Caco-2 (cell line): ENCODE data around the gene RPGRIP1. TPM values are rescaled to one million over a fixed set of nuclear protein-coding genes. Genes with fewer than 3 reads are reported as not detected.

Source experiments
- Bru-seq: library from RNA; stranded (reverse); fragments of 400-500 nt; gene quantifications from one replicate; lab custom pipeline; 2021; lab: Mats Ljungman, UMichigan
- BruChase-seq, 2 experiments: library from RNA; stranded (reverse); fragments of 400-500 nt; gene quantifications; one replicate each; lab custom pipeline; 2021; lab: Mats Ljungman, UMichigan
- BruUV-seq: library from RNA; stranded (reverse); fragments of 400-500 nt; replicated peaks from 2 replicates; lab custom pipeline; 2021; lab: Mats Ljungman, UMichigan
- CTCF ChIA-PET: fragments of 300-600 bp; sonication (Branson Sonifier 250); formaldehyde crosslinking; loops from one replicate; lab custom pipeline; 2022; ENCODE audit warnings: antibody characterized with exemption; lab: Charles Lee
- POLR2A ChIA-PET: fragments of 300-600 bp; sonication (Branson Sonifier 250); formaldehyde crosslinking; loops from one replicate; lab custom pipeline; 2022; ENCODE audit warnings: antibody characterized with exemption; lab: Charles Lee
- DNase-seq, 2 experiments: peaks; one replicate each; pipeline versions ENCODE4 v3.0.0 to v3.0.0-alpha.2; 2020 to 2022
- H3K27me3 ChIP-seq: replicated peaks from 2 replicates; pipeline ENCODE4 v1.6.0; 2011; ENCODE audit warnings: low read length; ENCODE audit not compliant: control insufficient read depth, insufficient read depth
- H3K36me3 ChIP-seq: 2 replicates; pipeline ENCODE4 v1.5.1; 2011; ENCODE audit warnings: low read length; ENCODE audit not compliant: control insufficient read depth, insufficient read depth
- H3K4me1 ChIP-seq: fragments of 250-450 bp; sonication (Bioruptor Pico); 2 replicates; pipeline ENCODE4 v1.5.1; 2020; ENCODE audit warnings: mild to moderate bottlenecking
- H3K4me3 ChIP-seq: 2 replicates; pipeline ENCODE4 v1.5.1; 2011; ENCODE audit warnings: low read depth, mild to moderate bottlenecking, control low read depth, low read length
- H3K9me3 ChIP-seq: fragments of 250-450 bp; sonication (Bioruptor Pico); 2 replicates; pipeline ENCODE4 v1.5.1; 2020; ENCODE audit warnings: mild to moderate bottlenecking, moderate library complexity
- H3K27ac Mint-ChIP-seq: one replicate; pipeline ENCODE4 v1.8.0; 2022; ENCODE audit warnings: mixed read lengths; ENCODE audit not compliant: unreplicated experiment
- H3K27me3 Mint-ChIP-seq: one replicate; pipeline ENCODE4 v1.8.0; 2022; ENCODE audit warnings: mixed read lengths; ENCODE audit not compliant: insufficient read depth, unreplicated experiment
- H3K36me3 Mint-ChIP-seq: one replicate; pipeline ENCODE4 v1.8.0; 2022; ENCODE audit warnings: mild to moderate bottlenecking, mixed read lengths; ENCODE audit not compliant: insufficient read depth, unreplicated experiment
- H3K4me1 Mint-ChIP-seq: one replicate; pipeline ENCODE4 v1.8.0; 2022; ENCODE audit warnings: low read depth, mixed read lengths; ENCODE audit not compliant: unreplicated experiment
- H3K4me3 Mint-ChIP-seq: one replicate; pipeline ENCODE4 v1.8.0; 2022; ENCODE audit warnings: mild to moderate bottlenecking, moderate library complexity, mixed read lengths; ENCODE audit not compliant: unreplicated experiment
- H3K9me3 Mint-ChIP-seq: one replicate; pipeline ENCODE4 v1.8.0; 2022; ENCODE audit warnings: mixed read lengths; ENCODE audit not compliant: unreplicated experiment
- CTCF ChIP-seq, 2 experiments: fragments of 200-600 bp in 1 of 2; IDR thresholded peaks; 1 replicate in 1 of 2; 2 replicates in 1 of 2; pipeline versions ENCODE4 v1.5.1 to v1.8.0; 2011 to 2022; ENCODE audit warnings: antibody characterized with exemption in 1 of 2, control low read depth in 1 of 2, inconsistent platforms in 1 of 2, low read depth in 1 of 2, low read length in 1 of 2, mild to moderate bottlenecking in 1 of 2, moderate library complexity in 1 of 2; ENCODE audit not compliant: insufficient read depth in 1 of 2, severe bottlenecking in 1 of 2, unreplicated experiment in 1 of 2
- intact Hi-C: fragments of 100-400 bp; cut with micrococcal nuclease; formaldehyde crosslinking; loops from one replicate; pipeline ENCODE4 v1.10.0; 2022; ENCODE audit not compliant: unreplicated experiment
- long read RNA-seq: library from polyadenylated mRNA; stranded (forward); transcript quantifications from one replicate; pipeline ENCODE4 v2.0.0, GENCODE V29; 2022
- total RNA-seq: library from RNA; stranded (reverse); gene quantifications from 2 replicates; pipeline ENCODE4 v1.2.3, GENCODE V29; 2022

The RPGRIP1 gene
- total RNA-seq = 0.12 TPM in 1 of 2 replicates, not detected in the other
- percentile 15 among the genes with signal in this experiment for Bru-seq, nascent RNA
- percentile 14 among the genes with signal in this experiment for BruChase-seq, experiment 1, labeled RNA remaining after a 2-hour chase
- BruChase-seq, experiment 2, labeled RNA remaining after a 6-hour chase = percentile 15 among the genes with signal in this experiment
- long read RNA-seq = 0 reads

- H3K9me3 ChIP-seq = no peaks in the 10 kb centered on the region
- Mint-ChIP-seq H3K27ac (no peak within 1 kb of the TSS), H3K36me3 (no peaks in the 10 kb centered on the region), H3K9me3 (no peaks in the 10 kb centered on the region), H3K4me1 (no peaks in the 10 kb centered on the region), H3K27me3 (no peaks in the 10 kb centered on the region), H3K4me3 (no peak within 1 kb of the TSS)
- ChIA-PET CTCF (no interaction called here), POLR2A (no interaction called here)
- DNase-seq = no peak
- H3K27me3 ChIP-seq = no peaks in the 10 kb centered on the region
- intact Hi-C loops = no loop called here
- BruUV-seq = no TSS peak
- TF ChIP-seq CTCF (IDR thresholded peaks at IDR 0.05; ENCODE audit: insufficient read depth in 1 of 2, low read depth in 1 of 2, low read length in 1 of 2, severe bottlenecking in 1 of 2, unreplicated experiment in 1 of 2) = no peak
- H3K4me1 ChIP-seq = no peaks in the 10 kb centered on the region
- no peak within 1 kb of the TSS for H3K4me3 ChIP-seq
- no peaks in the 10 kb centered on the region for H3K36me3 ChIP-seq
These were observed at the start of gene RPGRIP1 for GRCh38 chr14:21279783-21280182. RPGRIP1 (plus strand) TSS chr14:21280083; CDS start chr14:21287977, 7,894 bp downstream.

- intact Hi-C loops = loop anchor here (10.0 kb wide), 1 partner anchor 154 kb away; the partner anchor contains the start of gene SUPT16H
- POLR2A ChIA-PET = no interaction called here
- peaks cover 16% of the 10 kb centered on the region for H3K4me1 ChIP-seq
These were observed 48.7 kb upstream of the RPGRIP1 start for GRCh38 chr14:21231020-21231652.

More at GRCh38 chr14:21231020-21231652, 48.7 kb upstream of the RPGRIP1 start:
- Mint-ChIP-seq H3K4me1 (peaks cover 23% of the 10 kb centered on the region), H3K9me3 (no peaks in the 10 kb centered on the region), H3K36me3 (peaks cover 97% of the 10 kb centered on the region), H3K27ac (peak overlapping the region; percentile 5), H3K27me3 (no peaks in the 10 kb centered on the region), H3K4me3 (no peak overlapping the region)
- Histone ChIP-seq H3K27me3 (no peaks in the 10 kb centered on the region), H3K36me3 (peaks cover 4% of the 10 kb centered on the region), H3K9me3 (no peaks in the 10 kb centered on the region), H3K4me3 (no peak overlapping the region)
- DNase-seq = no peak
- BruUV-seq = no TSS peak
- CTCF ChIA-PET = no interaction called here
- no peak for TF ChIP-seq CTCF (IDR thresholded peaks at IDR 0.05; ENCODE audit: insufficient read depth in 1 of 2, low read depth in 1 of 2, low read length in 1 of 2, severe bottlenecking in 1 of 2, unreplicated experiment in 1 of 2)
